Panc1 (cell line): Measurements from ENCODE around the gene NKX2-2. TPM values are rescaled to one million over a fixed set of nuclear protein-coding genes. Genes with fewer than 3 reads are reported as not detected.
A peak's percentile ranks its signal among the peaks of the same experiment; 100 is the strongest.

Experiments used
- ATAC-seq: fragments of 200-7000 bp; cut with Tn5 transposase; 2 replicates; pipeline ENCODE4 v1.9.1; 2020; ENCODE audit warnings: mild to moderate bottlenecking, moderate library complexity
- BruUV-seq: library from RNA; stranded (reverse); fragments of 400-500 nt; replicated peaks from 2 replicates; lab custom pipeline; 2021; lab: Mats Ljungman, UMichigan
- CTCF ChIA-PET: fragments of 300-600 bp; sonication (Branson Sonifier 250); formaldehyde crosslinking; loops from one replicate; lab custom pipeline; 2022; ENCODE audit warnings: antibody characterized with exemption; lab: Charles Lee
- POLR2A ChIA-PET: fragments of 300-600 bp; sonication (Branson Sonifier 250); formaldehyde crosslinking; loops from one replicate; lab custom pipeline; 2022; ENCODE audit warnings: antibody characterized with exemption; lab: Charles Lee
- DNase-seq: peaks from one replicate; pipeline ENCODE4 v3.0.0-alpha.2; 2010; ENCODE audit warnings: low read depth, low spot score
- H3K27ac ChIP-seq: 2 replicates; pipeline ENCODE4 v1.5.1; 2011; ENCODE audit warnings: mild to moderate bottlenecking, low read length, inconsistent platforms
- H3K27me3 ChIP-seq: fragments of 200-500 bp; sonication (Bioruptor generic); 2 replicates; pipeline ENCODE4 v1.6.0; 2014; ENCODE audit warnings: low read length, inconsistent platforms; ENCODE audit not compliant: control insufficient read depth, insufficient read depth
- H3K36me3 ChIP-seq: fragments of 200-500 bp; sonication (Bioruptor generic); 2 replicates; pipeline ENCODE4 v1.5.1; 2014; ENCODE audit warnings: inconsistent platforms, mild to moderate bottlenecking, low read length, moderate library complexity; ENCODE audit not compliant: control insufficient read depth, insufficient read depth
- H3K4me1 ChIP-seq: 2 replicates; pipeline ENCODE4 v1.5.1; 2011; ENCODE audit warnings: inconsistent platforms, mild to moderate bottlenecking, low read length, moderate library complexity; ENCODE audit not compliant: control insufficient read depth, insufficient read depth
- H3K4me3 ChIP-seq, 2 experiments: 2 replicates each; pipeline ENCODE4 v1.5.1; 2011 to 2012; ENCODE audit warnings: low read depth in 2 of 2, low read length in 2 of 2, mild to moderate bottlenecking in 2 of 2, inconsistent platforms in 1 of 2, moderate library complexity in 1 of 2
- H3K9me3 ChIP-seq: fragments of 200-500 bp; sonication (Bioruptor generic); 2 replicates; pipeline ENCODE4 v1.5.1; 2014; ENCODE audit warnings: low read depth, mild to moderate bottlenecking, inconsistent platforms, low read length, moderate library complexity; ENCODE audit not compliant: control insufficient read depth, insufficient read depth
- POLR2AphosphoS5 ChIP-seq: IDR thresholded peaks from 2 replicates; pipeline ENCODE4 v1.6.1; 2012; ENCODE audit warnings: mild to moderate bottlenecking, low read depth, low read length, moderate library complexity
- SIN3A ChIP-seq: IDR thresholded peaks from 2 replicates; pipeline ENCODE4 v1.6.1; 2012; ENCODE audit warnings: low read depth, mild to moderate bottlenecking, low read length, moderate library complexity, borderline replicate concordance; ENCODE audit not compliant: insufficient read depth
- TCF7L2 ChIP-seq: IDR thresholded peaks from 2 replicates; pipeline ENCODE4 v1.6.1; 2011; ENCODE audit warnings: mild to moderate bottlenecking, low read depth, low read length, inconsistent platforms
- in situ Hi-C: cut with HindIII; loops from 2 replicates; pipeline ENCODE4 v1.10.0; 2016; ENCODE audit warnings: low sequenced_read_pairs, low pct_unique_long_range_greater_than_20kb
- intact Hi-C: fragments of 100-400 bp; cut with micrococcal nuclease; formaldehyde crosslinking; loops from one replicate; pipeline ENCODE4 v1.10.0; 2022; ENCODE audit not compliant: unreplicated experiment
- total RNA-seq: library from RNA; stranded (reverse); gene quantifications from one replicate; pipeline ENCODE4 v1.2.1, GENCODE V29; 2021; ENCODE audit not compliant: unreplicated experiment
- TF ChIP-seq, protein P1 (sequence below): fragments of 450-650 bp; IDR thresholded peaks from 2 replicates; pipeline ENCODE4 v1.5.1; 2017; ENCODE audit warnings: mild to moderate bottlenecking
- TF ChIP-seq, protein P2 (sequence below), 2 experiments: IDR thresholded peaks; 2 replicates each; pipeline ENCODE4 v1.6.1; 2011 to 2012; ENCODE audit warnings: low read depth in 2 of 2, control low read depth in 1 of 2, low read length in 1 of 2, mild to moderate bottlenecking in 1 of 2, moderate library complexity in 1 of 2; ENCODE audit not compliant: insufficient read depth in 1 of 2

NKX2-2 gene
- total RNA-seq, 1 experiment from 2014 or later = not detected

DNA sequence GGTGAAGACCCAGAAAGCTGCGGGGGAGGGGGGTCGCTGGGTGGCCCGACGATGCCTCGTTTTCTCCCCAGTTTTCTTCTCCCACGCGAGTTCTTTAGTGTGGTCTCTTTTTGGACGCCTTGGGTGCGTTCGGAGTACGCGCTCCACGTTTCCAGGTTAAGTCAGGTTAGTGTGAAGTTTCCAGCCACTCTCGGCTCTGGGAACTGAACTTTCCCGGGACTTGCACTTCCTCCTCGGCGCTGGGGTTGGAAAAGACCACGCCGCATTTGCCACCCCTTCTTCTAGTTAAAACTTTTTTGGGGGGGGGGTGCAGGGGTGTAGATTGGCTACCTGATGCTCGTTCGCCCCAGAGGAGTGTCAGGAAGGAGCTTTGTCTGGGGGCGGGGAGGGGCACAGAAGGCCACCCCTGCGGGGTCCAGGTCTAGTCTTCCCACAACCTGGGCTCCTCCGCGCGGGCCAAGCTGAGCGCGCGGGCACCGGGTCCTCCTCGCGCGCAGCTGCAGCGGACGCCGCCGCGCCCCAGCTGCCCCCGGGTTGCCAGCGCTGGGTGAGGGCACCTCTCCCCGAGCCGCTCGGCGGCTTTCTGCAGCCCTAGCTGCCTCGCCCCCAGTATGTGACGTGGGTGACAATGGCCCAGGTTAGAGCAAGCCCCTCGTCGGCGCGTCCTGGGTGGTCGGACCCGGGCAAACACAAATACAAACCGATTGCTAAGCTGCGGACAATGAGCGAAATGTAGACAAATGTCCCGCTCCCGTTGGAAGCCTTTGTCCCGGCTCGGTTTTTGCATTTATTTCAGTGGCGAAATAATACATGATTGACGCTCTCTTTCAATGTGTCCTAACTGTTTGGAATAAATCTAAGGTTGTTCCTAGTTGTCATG, 1.7 kb upstream of the NKX2-2 start:
- ChIA-PET CTCF (no interaction called here), POLR2A (no interaction called here)
- Histone ChIP-seq H3K27ac (no peak overlapping the region), H3K9me3 (no peaks in the 10 kb centered on the region), H3K4me1 (no peaks in the 10 kb centered on the region; the same call in 1 of the 2 replicates), H3K27me3 (peaks cover 11% of the 10 kb centered on the region), H3K4me3 (no peak overlapping the region), H3K36me3 (no peaks in the 10 kb centered on the region)
- intact Hi-C loops (no loop called here), in situ Hi-C loops (no loop called here)
- TF ChIP-seq POLR2AphosphoS5 (no peak), TCF7L2 (no peak)
- TF ChIP-seq, protein P1, sequence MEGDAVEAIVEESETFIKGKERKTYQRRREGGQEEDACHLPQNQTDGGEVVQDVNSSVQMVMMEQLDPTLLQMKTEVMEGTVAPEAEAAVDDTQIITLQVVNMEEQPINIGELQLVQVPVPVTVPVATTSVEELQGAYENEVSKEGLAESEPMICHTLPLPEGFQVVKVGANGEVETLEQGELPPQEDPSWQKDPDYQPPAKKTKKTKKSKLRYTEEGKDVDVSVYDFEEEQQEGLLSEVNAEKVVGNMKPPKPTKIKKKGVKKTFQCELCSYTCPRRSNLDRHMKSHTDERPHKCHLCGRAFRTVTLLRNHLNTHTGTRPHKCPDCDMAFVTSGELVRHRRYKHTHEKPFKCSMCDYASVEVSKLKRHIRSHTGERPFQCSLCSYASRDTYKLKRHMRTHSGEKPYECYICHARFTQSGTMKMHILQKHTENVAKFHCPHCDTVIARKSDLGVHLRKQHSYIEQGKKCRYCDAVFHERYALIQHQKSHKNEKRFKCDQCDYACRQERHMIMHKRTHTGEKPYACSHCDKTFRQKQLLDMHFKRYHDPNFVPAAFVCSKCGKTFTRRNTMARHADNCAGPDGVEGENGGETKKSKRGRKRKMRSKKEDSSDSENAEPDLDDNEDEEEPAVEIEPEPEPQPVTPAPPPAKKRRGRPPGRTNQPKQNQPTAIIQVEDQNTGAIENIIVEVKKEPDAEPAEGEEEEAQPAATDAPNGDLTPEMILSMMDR = no peak
- TF ChIP-seq, protein P2, sequence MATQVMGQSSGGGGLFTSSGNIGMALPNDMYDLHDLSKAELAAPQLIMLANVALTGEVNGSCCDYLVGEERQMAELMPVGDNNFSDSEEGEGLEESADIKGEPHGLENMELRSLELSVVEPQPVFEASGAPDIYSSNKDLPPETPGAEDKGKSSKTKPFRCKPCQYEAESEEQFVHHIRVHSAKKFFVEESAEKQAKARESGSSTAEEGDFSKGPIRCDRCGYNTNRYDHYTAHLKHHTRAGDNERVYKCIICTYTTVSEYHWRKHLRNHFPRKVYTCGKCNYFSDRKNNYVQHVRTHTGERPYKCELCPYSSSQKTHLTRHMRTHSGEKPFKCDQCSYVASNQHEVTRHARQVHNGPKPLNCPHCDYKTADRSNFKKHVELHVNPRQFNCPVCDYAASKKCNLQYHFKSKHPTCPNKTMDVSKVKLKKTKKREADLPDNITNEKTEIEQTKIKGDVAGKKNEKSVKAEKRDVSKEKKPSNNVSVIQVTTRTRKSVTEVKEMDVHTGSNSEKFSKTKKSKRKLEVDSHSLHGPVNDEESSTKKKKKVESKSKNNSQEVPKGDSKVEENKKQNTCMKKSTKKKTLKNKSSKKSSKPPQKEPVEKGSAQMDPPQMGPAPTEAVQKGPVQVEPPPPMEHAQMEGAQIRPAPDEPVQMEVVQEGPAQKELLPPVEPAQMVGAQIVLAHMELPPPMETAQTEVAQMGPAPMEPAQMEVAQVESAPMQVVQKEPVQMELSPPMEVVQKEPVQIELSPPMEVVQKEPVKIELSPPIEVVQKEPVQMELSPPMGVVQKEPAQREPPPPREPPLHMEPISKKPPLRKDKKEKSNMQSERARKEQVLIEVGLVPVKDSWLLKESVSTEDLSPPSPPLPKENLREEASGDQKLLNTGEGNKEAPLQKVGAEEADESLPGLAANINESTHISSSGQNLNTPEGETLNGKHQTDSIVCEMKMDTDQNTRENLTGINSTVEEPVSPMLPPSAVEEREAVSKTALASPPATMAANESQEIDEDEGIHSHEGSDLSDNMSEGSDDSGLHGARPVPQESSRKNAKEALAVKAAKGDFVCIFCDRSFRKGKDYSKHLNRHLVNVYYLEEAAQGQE (IDR thresholded peaks at IDR 0.05; ENCODE audit: insufficient read depth in 1 of 2, low read depth in 2 of 2, low read length in 1 of 2) = no peak
- DNase-seq (no peak), ATAC-seq (no peak)
- no TSS peak for BruUV-seq

DNA sequence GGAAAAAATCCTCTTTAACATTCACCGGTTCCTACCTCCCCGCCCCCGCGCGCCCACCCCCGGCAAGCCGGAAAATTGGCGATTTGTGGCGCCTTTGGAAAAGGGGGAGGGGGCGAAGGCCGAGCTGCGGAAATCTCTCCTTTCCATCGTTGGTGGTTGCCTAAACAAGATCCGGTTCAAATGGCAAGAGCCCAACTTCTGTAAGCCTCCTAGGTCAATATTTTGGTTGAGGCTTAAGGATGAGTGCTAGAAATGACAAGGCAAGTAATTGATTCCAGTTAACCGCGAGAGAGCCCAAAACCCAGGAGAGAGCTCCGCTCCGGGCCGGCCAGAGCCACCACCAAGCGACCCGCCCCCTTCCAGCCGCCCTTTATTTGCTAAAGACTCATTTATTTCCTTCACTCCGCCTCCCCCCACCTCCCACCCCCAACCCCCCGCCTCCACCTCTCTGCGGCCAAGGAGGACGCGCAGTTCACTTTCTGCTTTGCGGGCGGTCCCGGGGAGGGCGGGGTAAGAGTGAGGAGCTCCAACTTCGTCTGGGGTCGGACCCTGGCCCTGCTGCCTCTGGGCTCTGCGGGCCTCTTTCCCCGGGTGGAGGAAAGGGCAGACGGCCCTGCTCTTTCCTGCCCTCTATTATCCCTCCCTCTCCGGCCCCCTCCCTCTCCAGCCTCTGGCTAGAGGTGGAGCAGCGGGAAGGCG, 838 bp upstream of the NKX2-2 start:
- Histone ChIP-seq H3K4me3 (peak overlapping the region; percentile 11 to 39; a peak in 3 of 4 replicates), H3K36me3 (no peaks in the 10 kb centered on the region), H3K27ac (no peak overlapping the region), H3K4me1 (no peaks in the 10 kb centered on the region; the same call in 1 of the 2 replicates), H3K9me3 (no peaks in the 10 kb centered on the region), H3K27me3 (peaks cover 3% of the 10 kb centered on the region)
- BruUV-seq = no TSS peak
- POLR2A ChIA-PET = no interaction called here
- TF ChIP-seq TCF7L2 (no peak), POLR2AphosphoS5 (no peak), SIN3A (no peak)
- TF ChIP-seq, protein P2 (IDR thresholded peaks at IDR 0.05; ENCODE audit: insufficient read depth in 1 of 2, low read depth in 2 of 2, low read length in 1 of 2) = no peak
- TF ChIP-seq, protein P1 = no peak
- intact Hi-C loops = no loop called here
- in situ Hi-C loops = no loop called here
- CTCF ChIA-PET = interaction anchor here (0.7 kb wide), 1 partner anchor 1595 kb away, joined by 3 read pairs; no protein-coding TSS in a partner anchor
- ATAC-seq = no peak
- DNase-seq = no peak
